SH-SY5Y (cell line): ENCODE data around the gene MAP3K4.

Experiments used
- GATA2 ChIP-seq: IDR thresholded peaks from 2 replicates; pipeline ENCODE4 v1.6.1; 2011; ENCODE audit warnings: mild to moderate bottlenecking, low read depth, low read length
- GATA3 ChIP-seq: IDR thresholded peaks from 2 replicates; pipeline ENCODE4 v1.6.1; 2011; ENCODE audit warnings: low read depth, mild to moderate bottlenecking, low read length, moderate library complexity

DNA sequence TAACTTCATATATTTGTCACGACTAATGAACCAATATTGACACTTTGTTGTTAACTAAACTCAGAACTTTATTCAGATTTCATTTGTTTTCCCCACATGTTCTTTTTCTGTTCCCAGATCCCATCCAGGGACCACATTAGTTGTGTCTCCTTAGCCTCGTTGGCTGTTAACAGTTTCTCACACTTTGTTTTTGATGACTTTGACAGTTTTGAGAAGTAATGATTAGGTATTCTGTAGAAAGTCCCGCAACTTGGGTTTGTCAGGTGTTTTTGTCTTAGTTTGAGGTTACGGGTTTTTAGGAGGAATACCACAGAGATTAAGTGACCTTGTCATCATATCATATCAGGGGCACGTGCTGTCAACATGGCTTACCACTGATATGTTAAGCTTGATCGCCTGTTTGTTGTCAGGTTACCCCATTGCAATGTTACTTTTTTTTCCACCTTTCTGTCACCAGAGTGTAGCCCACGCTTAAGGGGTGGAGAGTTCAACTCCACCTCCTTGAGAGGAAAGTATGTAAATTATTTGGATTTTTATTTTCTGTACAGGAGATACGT, 32.9 kb downstream of the MAP3K4 start:
- TF ChIP-seq GATA2 = no peak
- no peak for TF ChIP-seq GATA3
